Vagina (tissue), 2 donors: ENCODE results near the gene CLCNKA.

Experiments
- CTCF ChIP-seq, 3 experiments: fragments of 450-650 bp in 2 of 3; fragments of 200-600 bp in 1 of 3; sonication (generic) in 1 of 3; IDR thresholded peaks; one replicate each; pipeline ENCODE4 v1.5.1; 2017 to 2019; ENCODE audit warnings: antibody characterized with exemption in 3 of 3, mild to moderate bottlenecking in 2 of 3, moderate library complexity in 2 of 3
- POLR2A ChIP-seq, 2 donors: fragments of 450-650 bp; IDR thresholded peaks; one replicate each; pipeline ENCODE4 v1.6.1; 2017; ENCODE audit warnings: antibody characterized with exemption in 2 of 2, mild to moderate bottlenecking in 2 of 2, moderate library complexity in 2 of 2
- POLR2AphosphoS5 ChIP-seq, 2 donors: sonication (generic); formaldehyde crosslinking; IDR thresholded peaks; one replicate each; pipeline ENCODE4 v1.9.0; 2017; ENCODE audit warnings: antibody characterized with exemption in 2 of 2, mild to moderate bottlenecking in 2 of 2, low read depth in 1 of 2; ENCODE audit not compliant: insufficient read depth in 1 of 2

- no peak for TF ChIP-seq CTCF (IDR thresholded peaks at IDR 0.05)
- TF ChIP-seq POLR2A (IDR thresholded peaks at IDR 0.05), result no peak
- no peak for TF ChIP-seq POLR2AphosphoS5 (IDR thresholded peaks at IDR 0.05; ENCODE audit: insufficient read depth in 1 of 2, low read depth in 1 of 2)
These were observed 29.7 kb upstream of the CLCNKA start for GRCh38 chr1:15992187-15992553.
